Upper lobe of left lung (tissue), 6 donors: Measurements from ENCODE around the gene C4orf54. TPM values are rescaled to one million over a fixed set of nuclear protein-coding genes. Genes with fewer than 3 reads are reported as not detected.
A peak's percentile ranks its signal among the peaks of the same experiment; 100 is the strongest.

Source experiments
- ATAC-seq, 2 donors: fragments of 200-7000 bp; cut with Tn5 transposase; one replicate each; pipeline ENCODE4 v1.9.1; 2022; ENCODE audit warnings: mild to moderate bottlenecking in 2 of 2, moderate library complexity in 2 of 2; ENCODE audit not compliant: low FRiP score in 2 of 2
- DNase-seq, 2 donors: peaks; one replicate each; pipeline ENCODE4 v3.0.0-alpha.2; 2019 to 2020
- H3K27ac ChIP-seq, 4 donors: fragments of 200-600 bp; sonication (generic); one replicate each; pipeline ENCODE4 v1.5.1; 2016 to 2019
- H3K27me3 ChIP-seq, 4 donors: fragments of 200-600 bp; sonication (generic); one replicate each; pipeline ENCODE4 v1.5.1; 2017 to 2019
- H3K36me3 ChIP-seq, 4 donors: fragments of 200-600 bp; sonication (generic); one replicate each; pipeline ENCODE4 v1.5.1; 2016 to 2019
- H3K4me1 ChIP-seq, 4 donors: fragments of 200-600 bp; sonication (generic); one replicate each; pipeline ENCODE4 v1.5.1; 2018 to 2019
- H3K4me3 ChIP-seq, 4 donors: fragments of 200-600 bp; sonication (generic); one replicate each; pipeline ENCODE4 v1.5.1; 2017 to 2019; ENCODE audit warnings: mild to moderate bottlenecking in 2 of 4, moderate library complexity in 1 of 4
- H3K9me3 ChIP-seq, 4 donors: fragments of 200-600 bp; sonication (generic); one replicate each; pipeline ENCODE4 v1.5.1; 2018 to 2019
- EP300 ChIP-seq, 4 donors: sonication (generic); formaldehyde crosslinking; IDR thresholded peaks; one replicate each; pipeline ENCODE4 v1.5.1; 2017; ENCODE audit warnings: antibody characterized with exemption in 4 of 4, control low read depth in 2 of 4
- POLR2A ChIP-seq, 4 donors: fragments of 450-650 bp; IDR thresholded peaks; one replicate each; pipeline ENCODE4 v1.5.1; 2016 to 2017; ENCODE audit warnings: antibody characterized with exemption in 4 of 4, mild to moderate bottlenecking in 2 of 4
- POLR2AphosphoS5 ChIP-seq, 2 donors: sonication (generic); formaldehyde crosslinking; IDR thresholded peaks; one replicate each; pipeline ENCODE4 v1.5.1; 2017; ENCODE audit warnings: antibody characterized with exemption in 2 of 2
- WGBS, 2 donors: methylation state at CpG; one replicate each; pipeline ENCODE4 v1.1.5; 2017 to 2018; 5-methylcytosine and 5-hydroxymethylcytosine counted together
- total RNA-seq, 6 donors: library from RNA; depleted of rRNA in 4 of 6; stranded (reverse); fragments of >200 nt in 4 of 6; gene quantifications; one replicate each; pipeline versions ENCODE4 v1.1.0 to v1.2.1, GENCODE V29; 2016 to 2021
- TF ChIP-seq, protein P1 (sequence below), 6 experiments: fragments of 450-650 bp in 4 of 6; fragments of 200-600 bp in 2 of 6; sonication (generic) in 2 of 6; IDR thresholded peaks; one replicate each; pipeline ENCODE4 v1.5.1; 2016 to 2019; ENCODE audit warnings: antibody characterized with exemption in 6 of 6
- donor health status: DM: no; HTN: no; CAD: no; lungs with moderate emphysema.
- donor health status: DM: no; HTN: yes; CAD: no; lungs with severe emphysema.

Gene C4orf54
- total RNA-seq, 6 donors from 2014 or later = 0.03 TPM; not detected in 4

DNA sequence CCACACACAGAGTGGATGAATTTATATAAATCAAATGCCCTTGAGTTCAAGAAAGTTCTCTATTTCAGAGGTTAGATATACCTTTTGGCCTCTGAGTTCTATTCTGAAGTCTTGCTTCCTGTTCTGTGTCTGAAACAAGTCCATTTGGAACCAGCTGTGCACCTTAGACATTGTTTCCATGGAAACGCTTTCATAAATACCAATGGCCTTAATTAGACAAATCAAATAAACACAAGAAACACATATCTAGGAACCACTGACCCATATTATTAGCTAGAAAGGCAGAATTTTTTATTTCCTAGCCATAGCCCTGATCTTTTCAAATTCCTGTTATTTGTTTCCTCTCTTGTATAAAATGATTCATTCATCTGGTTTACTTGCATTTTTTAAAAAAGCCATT, 8.4 kb upstream of the C4orf54 start:
- 63 to 70% methylated on average over 1 of the region's 1 CpG for WGBS, 2 donors
- ATAC-seq (no peak), DNase-seq (no peak)

DNA sequence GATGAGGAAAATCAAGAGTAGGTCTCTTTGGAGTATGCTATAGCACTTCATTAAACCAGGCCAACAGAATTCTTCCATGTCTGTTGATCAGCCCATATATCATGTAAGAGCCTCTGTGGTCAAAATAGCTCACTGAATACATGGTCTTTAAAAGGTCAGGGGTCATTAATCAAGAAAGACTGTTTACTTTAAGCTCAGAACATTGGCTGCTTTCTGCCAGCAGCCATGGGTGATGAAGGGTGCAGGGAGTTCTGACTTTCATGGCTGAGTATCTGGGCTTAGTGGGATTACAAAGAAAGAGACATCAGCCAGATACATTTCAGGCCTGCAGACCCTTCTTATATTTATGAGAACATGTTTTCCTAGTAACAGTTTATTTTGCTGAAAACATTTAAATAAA, 7.1 kb upstream of the C4orf54 start:
- H3K4me1 ChIP-seq = no peaks in the 10 kb centered on the region
- no peak for DNase-seq

More for the DNA sequence above, 8.4 kb upstream of the C4orf54 start:
- H3K9me3 ChIP-seq = no peaks in the 10 kb centered on the region
- no peaks in the 10 kb centered on the region for H3K36me3 ChIP-seq
- H3K27me3 ChIP-seq = no peaks in the 10 kb centered on the region
- no peaks in the 10 kb centered on the region for H3K4me1 ChIP-seq
- TF ChIP-seq, protein P1, sequence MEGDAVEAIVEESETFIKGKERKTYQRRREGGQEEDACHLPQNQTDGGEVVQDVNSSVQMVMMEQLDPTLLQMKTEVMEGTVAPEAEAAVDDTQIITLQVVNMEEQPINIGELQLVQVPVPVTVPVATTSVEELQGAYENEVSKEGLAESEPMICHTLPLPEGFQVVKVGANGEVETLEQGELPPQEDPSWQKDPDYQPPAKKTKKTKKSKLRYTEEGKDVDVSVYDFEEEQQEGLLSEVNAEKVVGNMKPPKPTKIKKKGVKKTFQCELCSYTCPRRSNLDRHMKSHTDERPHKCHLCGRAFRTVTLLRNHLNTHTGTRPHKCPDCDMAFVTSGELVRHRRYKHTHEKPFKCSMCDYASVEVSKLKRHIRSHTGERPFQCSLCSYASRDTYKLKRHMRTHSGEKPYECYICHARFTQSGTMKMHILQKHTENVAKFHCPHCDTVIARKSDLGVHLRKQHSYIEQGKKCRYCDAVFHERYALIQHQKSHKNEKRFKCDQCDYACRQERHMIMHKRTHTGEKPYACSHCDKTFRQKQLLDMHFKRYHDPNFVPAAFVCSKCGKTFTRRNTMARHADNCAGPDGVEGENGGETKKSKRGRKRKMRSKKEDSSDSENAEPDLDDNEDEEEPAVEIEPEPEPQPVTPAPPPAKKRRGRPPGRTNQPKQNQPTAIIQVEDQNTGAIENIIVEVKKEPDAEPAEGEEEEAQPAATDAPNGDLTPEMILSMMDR (IDR thresholded peaks at IDR 0.05) = no peak
- TF ChIP-seq EP300 (IDR thresholded peaks at IDR 0.05) = no peak
- TF ChIP-seq POLR2A (IDR thresholded peaks at IDR 0.05) = no peak
- no peak for TF ChIP-seq POLR2AphosphoS5 (IDR thresholded peaks at IDR 0.05)
- no peak overlapping the region for H3K27ac ChIP-seq
- no peak overlapping the region for H3K4me3 ChIP-seq

DNA sequence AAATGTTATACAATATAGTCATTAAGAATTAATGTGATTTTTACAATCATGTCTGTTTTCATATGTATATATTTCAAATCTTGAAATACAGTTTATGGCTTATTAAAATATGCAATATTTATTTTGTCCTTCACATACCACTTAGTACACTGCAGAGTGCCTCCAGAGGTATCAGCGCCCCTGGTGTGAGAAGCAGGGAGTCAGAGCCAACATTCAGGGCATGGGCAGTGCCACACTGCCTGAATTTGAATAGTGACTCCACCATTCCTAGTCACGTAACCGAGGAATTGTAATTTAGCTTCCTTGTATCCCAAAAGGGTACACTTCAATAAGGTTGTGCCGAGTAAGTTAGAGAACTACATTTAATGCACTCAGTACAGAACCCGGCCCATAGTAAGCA, 4.3 kb upstream of the C4orf54 start:
- DNase-seq (no peak), ATAC-seq (no peak)
- WGBS, 2 donors = 80 to 93% methylated on average over 5 of the region's 5 CpGs
- Histone ChIP-seq H3K9me3 (no peaks in the 10 kb centered on the region), H3K4me3 (no peak overlapping the region), H3K27ac (no peak overlapping the region), H3K36me3 (no peaks in the 10 kb centered on the region), H3K27me3 (no peaks in the 10 kb centered on the region), H3K4me1 (no peaks in the 10 kb centered on the region)
- TF ChIP-seq POLR2A (IDR thresholded peaks at IDR 0.05) = no peak
- TF ChIP-seq, protein P1 (IDR thresholded peaks at IDR 0.05) = no peak
- TF ChIP-seq POLR2AphosphoS5 (IDR thresholded peaks at IDR 0.05) = no peak
- TF ChIP-seq EP300 (IDR thresholded peaks at IDR 0.05) = no peak

More for the DNA sequence above, 7.1 kb upstream of the C4orf54 start:
- H3K27ac ChIP-seq = no peak overlapping the region
- H3K36me3 ChIP-seq = no peaks in the 10 kb centered on the region
- H3K9me3 ChIP-seq = no peaks in the 10 kb centered on the region
- TF ChIP-seq, protein P1 (IDR thresholded peaks at IDR 0.05) = no peak
- no peak for TF ChIP-seq POLR2A (IDR thresholded peaks at IDR 0.05)
- no peak for TF ChIP-seq POLR2AphosphoS5 (IDR thresholded peaks at IDR 0.05)
- no peak for TF ChIP-seq EP300 (IDR thresholded peaks at IDR 0.05)
- no peak overlapping the region for H3K4me3 ChIP-seq
- no peaks in the 10 kb centered on the region for H3K27me3 ChIP-seq
- no peak for ATAC-seq

DNA sequence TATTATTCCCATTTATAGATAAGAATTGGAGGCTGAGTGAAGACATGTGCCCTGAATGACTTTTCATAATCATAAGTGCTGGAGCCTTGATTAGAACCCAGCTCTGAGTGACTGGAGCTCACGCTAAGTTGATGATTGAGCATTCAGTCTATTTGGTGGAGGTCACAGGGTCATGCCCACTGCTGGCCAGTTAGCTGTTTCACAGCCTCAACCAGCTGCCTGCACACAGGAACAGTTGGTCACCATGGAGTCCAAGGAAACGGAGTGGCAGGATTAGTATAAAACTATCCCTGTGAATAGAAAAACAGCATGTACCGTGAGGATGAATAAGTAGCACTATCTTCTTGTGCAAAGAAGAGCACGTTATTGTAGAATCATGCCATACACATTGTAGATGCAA, 1.0 kb upstream of the C4orf54 start:
- 89 to 92% methylated on average over 4 of the region's 4 CpGs for WGBS, 2 donors
- no peak overlapping the region for H3K27ac ChIP-seq
- H3K9me3 ChIP-seq = no peaks in the 10 kb centered on the region
- H3K4me1 ChIP-seq = peaks cover 0 to 4% (median 0%) of the 10 kb centered on the region in 4 donors
- H3K27me3 ChIP-seq = no peaks in the 10 kb centered on the region
- H3K36me3 ChIP-seq = no peaks in the 10 kb centered on the region
- TF ChIP-seq EP300 (IDR thresholded peaks at IDR 0.05) (no peak), POLR2A (IDR thresholded peaks at IDR 0.05) (no peak), POLR2AphosphoS5 (IDR thresholded peaks at IDR 0.05) (no peak)
- TF ChIP-seq, protein P1 (IDR thresholded peaks at IDR 0.05) = no peak
- no peak for ATAC-seq
- DNase-seq = no peak
- no peak overlapping the region for H3K4me3 ChIP-seq

DNA sequence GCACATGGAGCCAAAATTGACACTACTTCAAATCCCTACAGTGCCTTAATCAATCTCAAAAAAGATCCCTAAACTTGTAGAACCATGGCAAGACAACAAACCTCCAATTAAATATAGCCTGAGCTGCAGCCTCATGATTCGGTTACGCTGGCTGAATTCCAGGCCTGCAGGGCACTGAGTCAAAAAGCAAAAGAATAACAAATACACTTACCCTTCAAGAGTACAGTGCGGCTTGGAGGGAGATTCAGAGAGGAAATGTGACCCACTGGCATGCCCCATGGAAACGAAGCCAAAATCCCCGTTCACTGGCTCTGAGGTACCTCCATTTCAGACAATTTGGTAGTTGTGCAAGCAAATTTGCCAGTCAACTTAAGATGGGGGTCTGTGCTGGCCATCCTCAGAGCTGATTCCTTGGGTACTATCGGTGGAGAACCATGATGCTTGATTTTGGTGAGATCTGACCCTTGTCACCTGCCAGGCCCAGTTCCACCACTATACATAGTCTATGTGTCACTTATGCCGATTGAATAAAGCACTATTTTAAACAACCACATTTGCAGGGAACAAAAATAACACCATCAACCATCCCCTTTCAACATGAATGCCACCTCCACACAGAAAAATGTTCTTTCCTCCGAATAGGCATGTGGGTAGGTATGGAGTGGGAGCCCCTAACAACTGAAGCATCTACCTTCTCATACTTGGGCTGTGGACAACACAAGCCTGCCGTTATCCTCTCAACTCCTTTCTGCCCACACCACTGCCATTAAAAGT, 2.1 kb downstream of the C4orf54 start:
- ATAC-seq = no peak
- Histone ChIP-seq H3K9me3 (no peaks in the 10 kb centered on the region), H3K27me3 (no peaks in the 10 kb centered on the region), H3K36me3 (no peaks in the 10 kb centered on the region), H3K4me1 (peaks cover 0 to 4% (median 0%) of the 10 kb centered on the region in 4 donors), H3K4me3 (no peak overlapping the region), H3K27ac (no peak overlapping the region)
- WGBS, 2 donors = 62 to 69% methylated on average over 9 of the region's 9 CpGs
- DNase-seq = peak in 1 of 2 donors; percentile 34
- TF ChIP-seq, protein P1 (IDR thresholded peaks at IDR 0.05) = no peak
- TF ChIP-seq POLR2A (IDR thresholded peaks at IDR 0.05) (no peak), EP300 (IDR thresholded peaks at IDR 0.05) (no peak), POLR2AphosphoS5 (IDR thresholded peaks at IDR 0.05) (no peak)
